Epithelial cell of proximal tubule (primary cell): Measurements from ENCODE around the gene TIMMDC1. TPM values are rescaled to one million over a fixed set of nuclear protein-coding genes. Genes with fewer than 3 reads are reported as not detected.

Experiments used
- DNase-seq: peaks from one replicate; pipeline ENCODE4 v3.0.0-alpha.2; 2011; ENCODE audit warnings: low read depth
- H3K4me3 ChIP-seq: 2 replicates; pipeline ENCODE4 v1.5.1; 2011; ENCODE audit warnings: low read depth, mild to moderate bottlenecking, low read length
- total RNA-seq: library from RNA; depleted of rRNA; stranded (reverse); fragments of >200 nt; gene quantifications from 2 replicates; pipeline ENCODE4 v1.2.3, GENCODE V29; 2015
- TF ChIP-seq, protein P1 (sequence below): conservative IDR thresholded peaks from 2 replicates; pipeline ENCODE4 v1.5.1; 2012; ENCODE audit warnings: low read depth, mild to moderate bottlenecking, low read length

TIMMDC1 gene
- total RNA-seq, 1 donor from 2014 or later: 85.3 TPM

DNA sequence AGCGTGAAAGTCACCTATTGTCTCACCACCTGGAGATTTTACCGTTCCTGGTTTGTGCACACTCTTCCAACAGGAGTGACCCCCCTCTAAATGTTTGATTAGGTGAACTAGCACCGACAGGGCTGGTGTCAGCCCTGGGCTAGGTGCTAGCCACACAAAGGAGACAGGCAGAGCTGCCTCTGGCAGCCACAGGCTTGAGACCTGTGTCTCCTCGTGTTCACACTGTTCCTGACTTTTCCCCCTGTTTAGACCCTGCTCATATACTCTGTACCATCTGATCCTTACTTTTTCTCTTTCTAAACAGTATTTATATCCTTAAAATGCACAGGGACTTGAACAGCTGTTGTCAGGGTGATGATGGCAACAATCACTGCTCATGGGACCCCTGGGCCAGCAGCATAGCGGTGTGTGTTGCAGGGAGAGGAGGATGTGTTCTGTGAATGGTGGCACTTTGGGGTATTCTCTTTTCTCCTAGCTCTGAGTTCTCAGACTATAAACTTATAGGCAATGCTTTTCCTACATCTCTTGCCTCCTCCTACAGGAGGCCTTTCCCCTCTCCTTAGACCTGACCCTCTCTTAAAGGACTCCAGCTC lies 55.6 kb downstream of the TIMMDC1 start:
- no peak for DNase-seq
- TF ChIP-seq, protein P1, sequence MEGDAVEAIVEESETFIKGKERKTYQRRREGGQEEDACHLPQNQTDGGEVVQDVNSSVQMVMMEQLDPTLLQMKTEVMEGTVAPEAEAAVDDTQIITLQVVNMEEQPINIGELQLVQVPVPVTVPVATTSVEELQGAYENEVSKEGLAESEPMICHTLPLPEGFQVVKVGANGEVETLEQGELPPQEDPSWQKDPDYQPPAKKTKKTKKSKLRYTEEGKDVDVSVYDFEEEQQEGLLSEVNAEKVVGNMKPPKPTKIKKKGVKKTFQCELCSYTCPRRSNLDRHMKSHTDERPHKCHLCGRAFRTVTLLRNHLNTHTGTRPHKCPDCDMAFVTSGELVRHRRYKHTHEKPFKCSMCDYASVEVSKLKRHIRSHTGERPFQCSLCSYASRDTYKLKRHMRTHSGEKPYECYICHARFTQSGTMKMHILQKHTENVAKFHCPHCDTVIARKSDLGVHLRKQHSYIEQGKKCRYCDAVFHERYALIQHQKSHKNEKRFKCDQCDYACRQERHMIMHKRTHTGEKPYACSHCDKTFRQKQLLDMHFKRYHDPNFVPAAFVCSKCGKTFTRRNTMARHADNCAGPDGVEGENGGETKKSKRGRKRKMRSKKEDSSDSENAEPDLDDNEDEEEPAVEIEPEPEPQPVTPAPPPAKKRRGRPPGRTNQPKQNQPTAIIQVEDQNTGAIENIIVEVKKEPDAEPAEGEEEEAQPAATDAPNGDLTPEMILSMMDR: no peak
- H3K4me3 ChIP-seq: no peak overlapping the region

DNA sequence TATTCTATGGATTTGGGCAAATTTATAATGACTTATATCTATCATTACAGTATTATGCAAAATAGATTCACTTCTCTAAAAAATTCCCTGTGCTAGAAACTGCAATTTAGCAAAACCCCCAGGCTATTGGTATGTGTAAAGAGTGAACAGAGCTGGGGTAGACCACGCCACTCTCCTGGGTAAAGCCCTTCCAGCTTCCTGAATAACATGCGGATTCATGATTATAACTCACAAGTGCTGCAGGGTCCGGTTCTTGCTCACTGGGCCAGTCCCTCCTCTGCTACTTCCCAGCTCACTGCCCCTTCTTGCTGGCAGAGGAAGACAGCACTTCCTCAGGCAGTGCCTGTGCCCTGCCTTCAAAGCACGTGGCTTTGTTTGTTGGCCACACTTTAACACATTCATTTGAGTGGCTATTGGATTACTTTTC lies 57.0 kb downstream of the TIMMDC1 start:
- no peak overlapping the region for H3K4me3 ChIP-seq
- TF ChIP-seq, protein P1: no peak
- DNase-seq: no peak

DNA sequence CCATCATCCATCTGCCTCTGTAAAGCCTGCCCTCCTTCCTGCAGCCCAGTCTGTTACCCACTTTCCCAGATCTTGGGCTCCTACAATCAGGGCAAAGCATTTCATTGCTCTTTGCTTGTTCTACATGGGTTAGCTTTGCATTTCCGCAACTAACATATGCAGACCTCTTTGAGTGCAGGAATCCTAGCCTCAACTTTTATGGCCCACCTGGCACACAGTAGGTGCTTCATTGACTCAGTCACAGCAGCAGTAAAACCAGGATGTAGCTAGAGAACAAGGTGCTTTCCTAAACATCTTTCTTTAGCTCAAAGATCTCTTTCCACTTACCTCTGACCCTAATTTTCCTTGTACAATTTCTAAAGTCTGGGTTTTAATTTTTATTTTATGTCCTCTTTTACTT lies 57.6 kb downstream of the TIMMDC1 start:
- TF ChIP-seq, protein P1: no peak

DNA sequence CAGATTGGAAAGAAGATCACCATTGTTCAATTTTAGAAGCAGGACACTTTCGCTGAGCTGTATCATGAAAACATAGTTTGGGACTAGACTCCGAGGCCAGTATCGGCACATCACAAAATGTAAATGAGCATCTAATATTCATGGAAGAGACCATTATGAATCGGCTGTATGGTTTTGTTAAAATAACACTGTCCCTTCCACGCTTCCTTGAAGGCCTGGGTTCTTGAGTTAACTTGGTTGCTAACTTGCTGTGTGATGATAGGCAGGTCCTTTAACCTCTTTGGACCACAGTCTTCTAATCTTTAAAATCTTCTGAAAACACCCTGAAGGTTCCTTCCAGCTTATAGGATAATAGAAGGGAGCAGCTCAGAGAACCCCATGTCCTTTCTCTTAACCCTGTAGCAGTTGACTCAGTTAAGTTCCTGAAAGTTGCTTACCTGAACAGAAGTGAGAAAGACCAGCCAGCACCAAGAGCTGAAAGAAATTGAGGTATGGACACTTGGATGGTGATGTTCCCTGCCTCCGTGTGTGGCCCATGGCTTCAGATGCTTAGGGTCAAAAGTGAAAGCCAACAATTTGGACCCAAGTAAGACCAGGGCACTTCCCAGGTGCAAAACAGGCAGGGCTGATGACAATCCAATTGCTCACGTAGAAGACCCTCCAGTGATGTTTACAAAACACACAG lies 59.0 kb downstream of the TIMMDC1 start:
- TF ChIP-seq, protein P1: no peak
- DNase-seq: no peak
- no peak overlapping the region for H3K4me3 ChIP-seq

More for the DNA sequence above, 57.6 kb downstream of the TIMMDC1 start:
- no peak overlapping the region for H3K4me3 ChIP-seq
- DNase-seq: no peak

DNA sequence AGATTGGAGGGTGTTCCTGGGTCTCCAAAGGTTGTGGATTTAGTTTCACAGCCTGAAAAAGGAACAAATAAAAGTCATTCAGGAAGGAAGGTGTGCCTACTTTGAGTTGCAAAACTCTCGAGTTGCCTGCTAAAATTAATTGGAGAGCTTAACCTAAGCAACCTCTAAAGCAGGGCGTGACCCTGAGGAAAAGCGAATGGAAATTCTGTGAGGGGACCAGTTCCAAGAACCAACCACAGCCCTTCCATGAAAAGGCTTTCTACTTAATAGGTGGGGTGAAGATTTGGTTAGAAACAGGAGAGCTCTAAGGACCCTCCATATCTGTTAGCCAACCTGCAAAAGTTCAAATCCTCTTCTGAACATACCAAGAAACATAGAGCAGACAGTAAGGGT lies 59.5 kb downstream of the TIMMDC1 start:
- TF ChIP-seq, protein P1: no peak
- no peak overlapping the region for H3K4me3 ChIP-seq
- DNase-seq: no peak

DNA sequence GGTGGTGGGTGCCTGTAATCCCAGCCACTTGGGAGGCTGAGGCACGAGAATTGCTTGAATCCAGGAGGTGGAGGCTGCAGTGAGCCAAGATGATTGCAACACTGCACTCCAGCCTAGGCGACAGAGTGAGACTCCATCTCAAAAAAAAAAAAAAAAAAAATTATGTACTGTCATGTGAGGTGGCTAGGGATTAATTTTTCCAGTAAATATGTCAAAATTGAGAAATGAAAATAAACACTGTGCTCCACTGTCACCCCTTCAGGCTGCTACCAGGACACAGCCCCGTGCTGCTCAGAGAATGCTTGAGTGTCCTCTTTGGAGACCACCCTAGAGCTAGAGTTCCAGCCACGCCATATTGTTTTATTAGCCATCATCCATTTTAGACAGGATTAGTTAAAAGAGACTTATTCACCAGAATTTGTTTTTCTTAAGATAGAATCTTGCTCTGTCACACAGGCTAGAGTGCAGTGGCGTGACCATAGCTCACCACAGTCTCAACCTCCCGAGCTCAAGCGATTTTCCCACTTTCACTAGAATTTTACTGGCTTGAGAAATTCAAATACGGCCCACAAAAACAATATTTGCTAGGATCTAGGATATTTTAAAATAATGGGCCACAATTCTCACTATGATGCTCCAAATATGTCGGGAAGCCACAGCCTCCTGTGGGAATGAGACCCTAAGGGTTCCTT lies 60.4 kb downstream of the TIMMDC1 start:
- no peak for DNase-seq
- H3K4me3 ChIP-seq: no peak overlapping the region
- TF ChIP-seq, protein P1: no peak
